B cell (primary cell): ENCODE results near the gene PHTF2.

Source experiments
- EZH2 ChIP-seq: IDR thresholded peaks from 2 replicates; pipeline ENCODE4 v1.6.1; 2012; ENCODE audit warnings: borderline replicate concordance, low read depth, mild to moderate bottlenecking, moderate library complexity, low read length; ENCODE audit not compliant: insufficient read depth, poor library complexity, severe bottlenecking
- TF ChIP-seq, protein P1 (sequence below): fragments of 200-600 bp; IDR thresholded peaks from one replicate; pipeline ENCODE4 v1.8.0; 2022; ENCODE audit warnings: antibody characterized with exemption, mild to moderate bottlenecking

DNA sequence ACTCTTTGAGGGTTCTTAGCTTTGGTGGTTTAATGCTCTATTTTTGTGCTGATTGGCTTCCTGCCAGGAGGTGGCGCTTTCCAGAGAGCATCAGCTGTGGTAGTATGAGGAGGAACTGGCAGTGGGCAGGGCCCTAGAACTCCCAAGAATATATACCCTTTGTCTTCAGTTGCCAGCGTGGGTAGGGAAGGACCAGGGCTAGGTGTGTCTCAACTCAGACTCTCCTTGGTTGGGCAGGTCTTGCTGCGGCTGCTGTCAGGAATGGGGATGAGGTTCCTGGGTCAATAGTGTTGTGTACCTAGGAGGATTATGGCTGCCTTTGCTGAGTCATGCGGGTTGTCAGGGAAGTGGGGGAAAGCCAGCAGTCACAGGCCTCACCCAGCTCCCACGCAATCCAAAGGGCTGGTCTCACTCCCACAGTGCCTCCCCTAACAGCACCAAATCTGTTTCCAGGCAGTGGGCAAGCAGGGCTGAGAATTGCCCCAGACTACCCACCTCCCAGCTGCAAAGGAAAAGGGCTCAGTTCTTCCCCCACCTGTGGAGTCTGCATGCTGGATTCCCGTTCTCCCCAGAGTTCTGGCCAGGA is 191.5 kb downstream of the PHTF2 start:
- TF ChIP-seq, protein P1, sequence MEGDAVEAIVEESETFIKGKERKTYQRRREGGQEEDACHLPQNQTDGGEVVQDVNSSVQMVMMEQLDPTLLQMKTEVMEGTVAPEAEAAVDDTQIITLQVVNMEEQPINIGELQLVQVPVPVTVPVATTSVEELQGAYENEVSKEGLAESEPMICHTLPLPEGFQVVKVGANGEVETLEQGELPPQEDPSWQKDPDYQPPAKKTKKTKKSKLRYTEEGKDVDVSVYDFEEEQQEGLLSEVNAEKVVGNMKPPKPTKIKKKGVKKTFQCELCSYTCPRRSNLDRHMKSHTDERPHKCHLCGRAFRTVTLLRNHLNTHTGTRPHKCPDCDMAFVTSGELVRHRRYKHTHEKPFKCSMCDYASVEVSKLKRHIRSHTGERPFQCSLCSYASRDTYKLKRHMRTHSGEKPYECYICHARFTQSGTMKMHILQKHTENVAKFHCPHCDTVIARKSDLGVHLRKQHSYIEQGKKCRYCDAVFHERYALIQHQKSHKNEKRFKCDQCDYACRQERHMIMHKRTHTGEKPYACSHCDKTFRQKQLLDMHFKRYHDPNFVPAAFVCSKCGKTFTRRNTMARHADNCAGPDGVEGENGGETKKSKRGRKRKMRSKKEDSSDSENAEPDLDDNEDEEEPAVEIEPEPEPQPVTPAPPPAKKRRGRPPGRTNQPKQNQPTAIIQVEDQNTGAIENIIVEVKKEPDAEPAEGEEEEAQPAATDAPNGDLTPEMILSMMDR, result peak; percentile 52
- TF ChIP-seq EZH2, result no peak
